ENCODE data around the gene GPAT3. TPM values are rescaled to one million over a fixed set of nuclear protein-coding genes. Genes with fewer than 3 reads are reported as not detected.
A peak's percentile ranks its signal among the peaks of the same experiment; 100 is the strongest.

Gene GPAT3
- total RNA-seq, 4 donors from 2014 or later = 11.8 to 23.4 (median 21.0) TPM

DNA sequence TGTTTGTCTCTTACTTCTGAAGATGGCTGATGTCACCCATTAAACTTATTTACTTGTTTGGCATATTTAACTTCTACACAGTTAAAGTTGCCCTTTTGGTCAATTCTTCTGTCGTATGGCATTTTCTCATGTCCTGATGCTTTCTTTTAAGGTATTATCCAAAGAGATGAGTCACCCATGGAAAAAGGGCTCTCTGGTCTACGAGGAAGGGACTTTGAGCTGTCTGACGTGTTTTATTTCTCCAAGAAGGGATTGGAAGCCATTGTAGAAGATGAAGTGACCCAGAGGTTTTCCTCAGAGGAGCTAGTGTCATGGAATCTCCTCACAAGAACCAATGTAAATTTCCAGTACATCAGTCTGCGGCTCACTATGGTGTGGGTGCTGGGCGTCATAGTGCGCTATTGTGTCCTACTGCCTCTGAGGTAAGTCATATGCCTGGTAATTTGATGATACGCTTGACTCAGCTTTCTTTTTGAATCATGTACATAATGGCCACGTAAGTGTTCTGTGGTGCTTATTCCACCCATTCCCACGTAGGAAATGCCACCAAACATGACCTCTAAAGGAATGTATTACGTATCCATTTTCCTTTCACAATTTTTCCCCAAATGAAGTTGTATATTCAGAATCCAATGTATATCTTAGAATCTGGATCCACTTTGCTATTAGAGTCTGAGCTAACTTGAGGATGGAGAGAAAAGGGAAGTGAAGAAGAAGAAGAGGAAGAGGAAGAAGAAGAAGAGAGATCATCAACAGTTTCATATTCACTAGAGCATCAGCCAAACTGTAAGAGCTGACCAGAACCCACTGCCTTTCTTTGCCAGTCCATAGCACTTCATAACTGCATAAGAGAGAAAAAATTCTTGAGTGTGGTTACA is 45.7 kb downstream of the GPAT3 start:
- TF ChIP-seq, protein P1, sequence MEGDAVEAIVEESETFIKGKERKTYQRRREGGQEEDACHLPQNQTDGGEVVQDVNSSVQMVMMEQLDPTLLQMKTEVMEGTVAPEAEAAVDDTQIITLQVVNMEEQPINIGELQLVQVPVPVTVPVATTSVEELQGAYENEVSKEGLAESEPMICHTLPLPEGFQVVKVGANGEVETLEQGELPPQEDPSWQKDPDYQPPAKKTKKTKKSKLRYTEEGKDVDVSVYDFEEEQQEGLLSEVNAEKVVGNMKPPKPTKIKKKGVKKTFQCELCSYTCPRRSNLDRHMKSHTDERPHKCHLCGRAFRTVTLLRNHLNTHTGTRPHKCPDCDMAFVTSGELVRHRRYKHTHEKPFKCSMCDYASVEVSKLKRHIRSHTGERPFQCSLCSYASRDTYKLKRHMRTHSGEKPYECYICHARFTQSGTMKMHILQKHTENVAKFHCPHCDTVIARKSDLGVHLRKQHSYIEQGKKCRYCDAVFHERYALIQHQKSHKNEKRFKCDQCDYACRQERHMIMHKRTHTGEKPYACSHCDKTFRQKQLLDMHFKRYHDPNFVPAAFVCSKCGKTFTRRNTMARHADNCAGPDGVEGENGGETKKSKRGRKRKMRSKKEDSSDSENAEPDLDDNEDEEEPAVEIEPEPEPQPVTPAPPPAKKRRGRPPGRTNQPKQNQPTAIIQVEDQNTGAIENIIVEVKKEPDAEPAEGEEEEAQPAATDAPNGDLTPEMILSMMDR (IDR thresholded peaks at IDR 0.05) = no peak
- DNase-seq (ENCODE audit: low spot score) (no peak), ATAC-seq (ENCODE audit: low FRiP score) (no peak)

DNA sequence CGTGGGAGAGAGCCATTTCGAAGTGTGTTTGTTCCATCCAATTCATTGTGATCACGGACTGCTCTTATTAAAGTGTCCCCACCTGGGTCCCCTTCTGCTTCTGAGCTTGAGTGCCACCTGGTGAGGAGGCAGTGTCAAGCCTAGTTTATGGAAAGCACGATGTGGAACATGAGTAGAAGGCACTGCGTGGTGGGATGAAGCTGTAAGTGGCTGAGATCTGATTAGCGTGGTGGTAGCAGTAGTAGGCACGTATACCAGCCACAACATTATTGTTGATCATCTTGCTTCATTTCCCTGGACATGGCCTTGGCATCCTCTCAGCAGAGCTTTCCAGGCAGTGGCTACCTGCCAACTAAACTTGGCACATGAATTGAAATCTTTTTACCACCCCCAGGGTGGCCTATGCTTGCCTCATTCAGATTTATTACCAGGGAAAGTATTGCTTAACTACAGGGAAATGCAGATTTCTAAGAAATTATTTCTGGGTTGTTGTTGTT is 46.4 kb downstream of the GPAT3 start:
- ATAC-seq (ENCODE audit: low FRiP score) (peak; percentile 73), DNase-seq (ENCODE audit: low spot score) (no peak)
- TF ChIP-seq, protein P1 (IDR thresholded peaks at IDR 0.05) = no peak

DNA sequence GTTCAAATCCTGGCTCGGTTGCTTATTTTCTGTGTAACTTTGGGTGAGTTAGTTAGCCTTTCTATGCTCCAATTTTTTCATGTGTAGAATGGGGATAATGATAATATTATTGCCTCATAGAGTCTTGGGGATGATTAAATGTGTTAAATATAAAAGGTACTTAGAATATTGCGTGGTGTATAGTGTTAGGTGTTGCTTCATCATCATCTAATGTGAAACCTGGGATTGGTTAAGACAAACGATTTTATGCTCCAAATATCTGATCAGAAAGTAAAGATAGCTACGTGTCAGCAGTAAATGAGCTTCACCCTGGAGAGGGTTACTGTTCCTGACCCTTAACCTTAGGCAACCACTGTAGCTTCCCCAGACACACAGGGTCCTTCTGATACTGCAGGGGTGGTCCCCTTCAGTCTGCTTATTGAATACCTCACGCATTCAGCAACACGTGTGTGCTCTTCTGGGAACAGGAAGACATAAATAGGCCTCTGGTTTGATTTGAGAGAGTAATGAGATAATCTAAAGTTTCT is 50.1 kb downstream of the GPAT3 start:
- ATAC-seq (ENCODE audit: low FRiP score) (no peak), DNase-seq (ENCODE audit: low spot score) (no peak)
- TF ChIP-seq, protein P1 (IDR thresholded peaks at IDR 0.05) = no peak

DNA sequence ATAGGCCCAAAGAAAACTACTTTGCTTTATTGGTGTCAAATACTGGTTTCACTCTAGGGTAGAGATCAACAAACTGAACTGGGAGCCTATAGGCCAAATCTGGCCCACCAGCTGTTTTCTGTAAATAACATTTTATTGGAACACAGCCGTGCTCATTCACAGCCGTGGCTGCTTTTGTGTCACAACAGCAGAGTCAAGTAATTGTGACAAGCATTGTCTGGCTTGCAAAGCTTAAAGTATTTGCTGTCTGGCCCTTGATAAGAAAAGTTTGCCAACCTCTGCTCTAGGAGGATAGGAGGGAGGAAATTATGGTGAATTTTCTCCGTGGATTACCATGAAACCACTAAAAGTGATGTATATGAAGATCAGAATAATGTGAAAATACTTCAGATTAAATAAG is 53.4 kb downstream of the GPAT3 start:
- ATAC-seq (ENCODE audit: low FRiP score) (no peak), DNase-seq (ENCODE audit: low spot score) (no peak)
- TF ChIP-seq, protein P1 (IDR thresholded peaks at IDR 0.05) = no peak

DNA sequence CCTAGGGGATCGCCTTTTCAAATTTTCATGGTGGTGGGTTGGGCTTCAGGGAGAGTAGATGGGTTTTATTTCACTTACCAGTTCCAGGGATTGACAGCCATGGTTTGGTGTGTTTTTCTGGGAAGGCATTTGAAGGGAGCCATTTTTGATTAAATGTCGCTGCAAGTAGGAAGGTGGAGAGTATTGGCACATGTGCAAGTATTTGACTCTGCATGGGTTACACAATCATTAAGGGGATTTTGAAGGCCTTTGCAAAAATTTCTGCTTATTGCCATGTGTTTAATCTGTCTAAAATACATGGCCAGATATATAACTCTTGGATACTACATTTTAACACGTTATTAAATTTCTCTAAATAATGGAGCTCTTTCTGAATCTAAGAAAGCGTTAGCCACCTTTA is 55.1 kb downstream of the GPAT3 start:
- TF ChIP-seq, protein P1 (IDR thresholded peaks at IDR 0.05) = no peak
- DNase-seq (ENCODE audit: low spot score) (no peak), ATAC-seq (ENCODE audit: low FRiP score) (no peak)

DNA sequence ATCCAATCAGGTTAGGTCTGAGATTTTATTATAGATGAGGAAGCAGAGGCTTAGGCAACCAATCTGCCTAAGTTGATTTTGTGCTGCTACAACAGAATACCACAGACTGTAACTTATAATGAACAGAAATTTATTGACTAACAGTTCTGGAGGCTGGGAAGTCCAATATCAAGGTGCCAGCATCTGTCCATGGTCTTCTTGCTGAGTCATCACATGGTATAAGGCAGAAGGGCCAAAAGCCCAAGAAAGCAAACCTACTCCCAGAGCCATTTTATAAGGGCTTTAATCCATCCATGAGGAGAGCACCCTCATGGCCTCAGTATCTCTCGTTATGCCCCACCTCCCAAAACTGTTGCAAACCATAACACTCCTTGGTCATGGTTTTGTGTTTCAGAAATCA is 55.8 kb downstream of the GPAT3 start:
- TF ChIP-seq, protein P1 (IDR thresholded peaks at IDR 0.05) = no peak
- DNase-seq (ENCODE audit: low spot score) (no peak), ATAC-seq (ENCODE audit: low FRiP score) (no peak)

Data from omental fat pad (tissue), 4 donors.